Measurements from ENCODE around the gene PDE4B. TPM values are rescaled to one million over a fixed set of nuclear protein-coding genes. Genes with fewer than 3 reads are reported as not detected.

The PDE4B gene
- total RNA-seq, 1 experiment from 2014 or later = 3.3 TPM

- BruUV-seq (replicated peaks) = no TSS peak
- CTCF ChIA-PET = interaction anchor here (0.6 to 2.1 kb wide), 2 partner anchors 12 to 272 kb away, joined by 3 to 6 read pairs; no protein-coding TSS in a partner anchor
- Mint-ChIP-seq H3K9me3 (ENCODE audit: unreplicated experiment) (peaks cover 11% of the 10 kb centered on the region), H3K36me3 (ENCODE audit: insufficient read depth, unreplicated experiment) (no peaks in the 10 kb centered on the region), H3K27ac (ENCODE audit: low read depth, unreplicated experiment) (no peak overlapping the region), H3K4me3 (ENCODE audit: unreplicated experiment) (no peak overlapping the region), H3K4me1 (ENCODE audit: insufficient read depth, unreplicated experiment) (no peaks in the 10 kb centered on the region), H3K27me3 (ENCODE audit: insufficient read depth, unreplicated experiment) (peaks cover 29% of the 10 kb centered on the region)
- no peak for TF ChIP-seq CTCF (IDR thresholded peaks at IDR 0.05; ENCODE audit: unreplicated experiment)
- DNase-seq (ENCODE audit: unreplicated experiment) = no peak
- intact Hi-C loops (cut with micrococcal nuclease) = no loop called here
- POLR2A ChIA-PET = no interaction called here
Measured at GRCh38 chr1:65971547-65971946, 178.9 kb downstream of the PDE4B start.

GRCh38 chr1:65975708-65976107 is 183.0 kb downstream of the PDE4B start:
- no peak for DNase-seq (ENCODE audit: unreplicated experiment)
- BruUV-seq (replicated peaks) = no TSS peak
- Mint-ChIP-seq H3K27ac (ENCODE audit: low read depth, unreplicated experiment) (no peak overlapping the region), H3K27me3 (ENCODE audit: insufficient read depth, unreplicated experiment) (peaks cover 45% of the 10 kb centered on the region), H3K4me1 (ENCODE audit: insufficient read depth, unreplicated experiment) (no peaks in the 10 kb centered on the region), H3K9me3 (ENCODE audit: unreplicated experiment) (peaks cover 11% of the 10 kb centered on the region), H3K4me3 (ENCODE audit: unreplicated experiment) (no peak overlapping the region), H3K36me3 (ENCODE audit: insufficient read depth, unreplicated experiment) (no peaks in the 10 kb centered on the region)
- POLR2A ChIA-PET = no interaction called here
- CTCF ChIA-PET = interaction anchor here (0.8 kb wide), 1 partner anchor 267 kb away, joined by 6 read pairs; no protein-coding TSS in a partner anchor
- TF ChIP-seq CTCF (IDR thresholded peaks at IDR 0.05; ENCODE audit: unreplicated experiment) = no peak
- intact Hi-C loops (cut with micrococcal nuclease) = no loop called here

- POLR2A ChIA-PET = interaction anchor here (0.6 kb wide), 1 partner anchor 430 kb away, joined by 3 read pairs; no protein-coding TSS in a partner anchor
- H3K9me3 Mint-ChIP-seq (ENCODE audit: unreplicated experiment) = peaks cover 10% of the 10 kb centered on the region
- H3K4me3 Mint-ChIP-seq (ENCODE audit: unreplicated experiment) = no peak overlapping the region
- peaks cover 54% of the 10 kb centered on the region for H3K27me3 Mint-ChIP-seq (ENCODE audit: insufficient read depth, unreplicated experiment)
- TF ChIP-seq CTCF (IDR thresholded peaks at IDR 0.05; ENCODE audit: unreplicated experiment) = no peak
- no peaks in the 10 kb centered on the region for H3K4me1 Mint-ChIP-seq (ENCODE audit: insufficient read depth, unreplicated experiment)
- H3K27ac Mint-ChIP-seq (ENCODE audit: low read depth, unreplicated experiment) = no peak overlapping the region
- no TSS peak for BruUV-seq (replicated peaks)
- CTCF ChIA-PET = interaction anchor here (0.6 to 1.6 kb wide), 5 partner anchors 9 to 674 kb away, joined by 3 to 4 read pairs (median 3); no protein-coding TSS in a partner anchor
- DNase-seq (ENCODE audit: unreplicated experiment) = no peak
- intact Hi-C loops (cut with micrococcal nuclease) = no loop called here
- H3K36me3 Mint-ChIP-seq (ENCODE audit: insufficient read depth, unreplicated experiment) = no peaks in the 10 kb centered on the region
Measured at GRCh38 chr1:65979136-65980044, 186.7 kb downstream of the PDE4B start.

- no peak for TF ChIP-seq CTCF (IDR thresholded peaks at IDR 0.05; ENCODE audit: unreplicated experiment)
- ChIA-PET CTCF (interaction anchor here (0.6 kb wide), 1 partner anchor 673 kb away, joined by 3 read pairs; no protein-coding TSS in a partner anchor), POLR2A (no interaction called here)
- Mint-ChIP-seq H3K9me3 (ENCODE audit: unreplicated experiment) (peaks cover 1% of the 10 kb centered on the region), H3K27me3 (ENCODE audit: insufficient read depth, unreplicated experiment) (peaks cover 57% of the 10 kb centered on the region), H3K36me3 (ENCODE audit: insufficient read depth, unreplicated experiment) (no peaks in the 10 kb centered on the region), H3K4me1 (ENCODE audit: insufficient read depth, unreplicated experiment) (no peaks in the 10 kb centered on the region), H3K4me3 (ENCODE audit: unreplicated experiment) (no peak overlapping the region), H3K27ac (ENCODE audit: low read depth, unreplicated experiment) (no peak overlapping the region)
- DNase-seq (ENCODE audit: unreplicated experiment) = no peak
- intact Hi-C loops (cut with micrococcal nuclease) = no loop called here
- BruUV-seq (replicated peaks) = no TSS peak
Measured at GRCh38 chr1:65980237-65980636, 187.5 kb downstream of the PDE4B start.

Measured in MCF 10A (cell line).